Suppressor macrophage (primary cell): ENCODE results near the gene MAP4K3.
"Not testable (repeated sequence)": the region's sequence is repeated elsewhere in the genome, so short reads cannot be mapped to it uniquely, and the experiment has no call there.

Experiments
- DNase-seq, 4 experiments: peaks; one replicate each; pipeline ENCODE4 v3.0.0-alpha.2; 2020 to 2022

Gene MAP4K3

GRCh38 chr2:39408351-39409136, 28.5 kb downstream of the MAP4K3 start:
- peak; percentile 10 to 62 (median 56) for DNase-seq

GRCh38 chr2:39407516-39408296, 29.4 kb downstream of the MAP4K3 start:
- peak in 2 of 4 experiments; percentile 15 to 19 for DNase-seq

GRCh38 chr2:39405364-39405763, 31.7 kb downstream of the MAP4K3 start:
- DNase-seq: no peak

- DNase-seq: peak; percentile 32 to 48 (median 39)
These were observed 33.8 kb downstream of the MAP4K3 start for GRCh38 chr2:39403311-39403710.

- no peak for DNase-seq
These were observed 35.8 kb downstream of the MAP4K3 start for GRCh38 chr2:39401319-39401718.

GRCh38 chr2:39399570-39399969, 37.5 kb downstream of the MAP4K3 start:
- no peak for DNase-seq

GRCh38 chr2:39395313-39395712, 41.8 kb downstream of the MAP4K3 start:
- DNase-seq: no peak

- no peak for DNase-seq
These were observed 42.5 kb downstream of the MAP4K3 start for GRCh38 chr2:39394516-39394961.

GRCh38 chr2:39392672-39393071, 44.4 kb downstream of the MAP4K3 start:
- no peak for DNase-seq

GRCh38 chr2:39390216-39390615, 46.9 kb downstream of the MAP4K3 start:
- DNase-seq: no peak

GRCh38 chr2:39386064-39386463, 51.0 kb downstream of the MAP4K3 start:
- no peak for DNase-seq

GRCh38 chr2:39385172-39385571, 51.9 kb downstream of the MAP4K3 start:
- no peak for DNase-seq

GRCh38 chr2:39384071-39384470, 53.0 kb downstream of the MAP4K3 start:
- not testable (repeated sequence) for DNase-seq

- DNase-seq: peak; percentile 14 to 61 (median 44)
These were observed 53.9 kb downstream of the MAP4K3 start for GRCh38 chr2:39383146-39383545.

- DNase-seq: no peak
These were observed 55.4 kb downstream of the MAP4K3 start for GRCh38 chr2:39381653-39382052.

- peak in 1 of 4 experiments; percentile 20 for DNase-seq
These were observed 56.4 kb downstream of the MAP4K3 start for GRCh38 chr2:39380525-39381150.

- DNase-seq: peak; percentile 30 to 79 (median 60)
These were observed 57.2 kb downstream of the MAP4K3 start for GRCh38 chr2:39379643-39380524.

- no peak for DNase-seq
These were observed 58.1 kb downstream of the MAP4K3 start for GRCh38 chr2:39378968-39379367.

- DNase-seq: peak; percentile 72 to 92 (median 78)
These were observed 59.7 kb downstream of the MAP4K3 start for GRCh38 chr2:39377226-39377939.

GRCh38 chr2:39375917-39376316, 61.2 kb downstream of the MAP4K3 start:
- DNase-seq: peak in 3 of 4 experiments; percentile 7 to 53 (median 31)

GRCh38 chr2:39373181-39373802, 63.8 kb downstream of the MAP4K3 start:
- peak in 2 of 4 experiments; percentile 49 to 59 for DNase-seq
